Esophagus muscularis mucosa (tissue), 4 donors: ENCODE results near the gene DOCK8.

Experiments
- CTCF ChIP-seq, 3 experiments: fragments of 200-600 bp in 2 of 3; fragments of 450-650 bp in 1 of 3; sonication (generic) in 2 of 3; IDR thresholded peaks; one replicate each; pipeline ENCODE4 v1.5.1; 2017 to 2019; ENCODE audit warnings: antibody characterized with exemption in 3 of 3, mild to moderate bottlenecking in 2 of 3, moderate library complexity in 1 of 3
- EP300 ChIP-seq: sonication (generic); formaldehyde crosslinking; IDR thresholded peaks from one replicate; pipeline ENCODE4 v1.6.1; 2017; ENCODE audit warnings: antibody characterized with exemption
- POLR2A ChIP-seq: fragments of 450-650 bp; IDR thresholded peaks from one replicate; pipeline ENCODE4 v1.6.1; 2017; ENCODE audit warnings: antibody characterized with exemption, moderate library complexity, mild to moderate bottlenecking, low read depth

DNA sequence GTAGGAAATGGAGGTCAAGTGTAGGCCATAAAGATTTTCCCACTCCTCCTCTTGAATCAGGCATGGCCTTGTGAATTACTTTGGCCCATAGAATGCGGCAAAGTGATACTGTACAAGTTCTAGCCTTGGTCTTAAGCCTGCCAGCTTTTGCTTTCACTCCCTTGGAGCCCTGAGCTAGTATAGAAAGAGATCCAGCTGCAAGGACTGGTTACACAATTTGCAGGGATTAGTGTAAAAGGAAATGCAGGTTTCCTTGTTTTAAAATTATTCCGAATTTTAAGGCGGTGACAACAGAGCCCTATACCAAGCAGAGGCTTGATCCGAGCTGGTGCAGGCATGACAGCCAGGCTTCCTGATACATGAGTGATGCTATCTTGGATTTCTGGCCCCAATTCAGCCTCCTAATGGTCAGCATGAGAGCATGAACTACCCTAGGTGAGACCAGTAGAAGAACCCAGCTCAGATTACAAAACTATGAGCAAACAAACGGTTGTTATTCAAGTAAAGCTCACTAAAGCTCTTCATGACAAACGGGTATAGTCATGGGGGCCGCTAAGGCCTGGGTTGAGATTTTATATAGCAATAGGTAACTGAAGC, 257.9 kb downstream of the DOCK8 start:
- TF ChIP-seq CTCF (IDR thresholded peaks at IDR 0.05) (no peak), POLR2A (no peak), EP300 (no peak)
